ENCODE results near the gene PCSK1N.

DNA sequence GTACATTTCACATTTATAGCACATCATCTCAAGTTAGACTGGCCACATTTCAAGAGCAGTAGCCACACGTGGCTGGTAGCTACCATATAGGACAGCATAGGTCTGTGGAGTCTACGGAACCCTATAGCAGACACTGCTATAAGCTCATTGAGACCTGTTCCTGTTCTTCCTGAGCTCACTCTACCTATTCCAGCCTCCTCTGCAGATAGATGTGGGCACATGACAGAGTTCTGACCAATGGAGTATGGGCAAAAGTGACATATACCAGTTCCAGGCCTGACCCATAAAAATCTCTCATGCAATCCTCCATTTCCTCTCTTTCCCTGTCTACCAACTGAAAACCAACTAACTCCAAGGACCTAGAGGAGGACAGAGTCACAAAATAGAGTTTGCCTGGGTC lies 37.1 kb downstream of the PCSK1N start:
- TF ChIP-seq GATA2 (IDR thresholded peaks at IDR 0.05; ENCODE audit: low read depth, low read length), result no peak
- no peak for TF ChIP-seq GATA3 (IDR thresholded peaks at IDR 0.05; ENCODE audit: low read depth, low read length)
